Activated CD4-positive, alpha-beta T cell treated with anti-CD3 and anti-CD28 coated beads, Interleukin-2, amount 50 U/mL, for 16 hours (primary cell): ENCODE measurements around the gene SORBS1.

Experiments
- DNase-seq: peaks from one replicate; pipeline ENCODE4 v3.0.0-alpha.2; 2020

Gene SORBS1

DNA sequence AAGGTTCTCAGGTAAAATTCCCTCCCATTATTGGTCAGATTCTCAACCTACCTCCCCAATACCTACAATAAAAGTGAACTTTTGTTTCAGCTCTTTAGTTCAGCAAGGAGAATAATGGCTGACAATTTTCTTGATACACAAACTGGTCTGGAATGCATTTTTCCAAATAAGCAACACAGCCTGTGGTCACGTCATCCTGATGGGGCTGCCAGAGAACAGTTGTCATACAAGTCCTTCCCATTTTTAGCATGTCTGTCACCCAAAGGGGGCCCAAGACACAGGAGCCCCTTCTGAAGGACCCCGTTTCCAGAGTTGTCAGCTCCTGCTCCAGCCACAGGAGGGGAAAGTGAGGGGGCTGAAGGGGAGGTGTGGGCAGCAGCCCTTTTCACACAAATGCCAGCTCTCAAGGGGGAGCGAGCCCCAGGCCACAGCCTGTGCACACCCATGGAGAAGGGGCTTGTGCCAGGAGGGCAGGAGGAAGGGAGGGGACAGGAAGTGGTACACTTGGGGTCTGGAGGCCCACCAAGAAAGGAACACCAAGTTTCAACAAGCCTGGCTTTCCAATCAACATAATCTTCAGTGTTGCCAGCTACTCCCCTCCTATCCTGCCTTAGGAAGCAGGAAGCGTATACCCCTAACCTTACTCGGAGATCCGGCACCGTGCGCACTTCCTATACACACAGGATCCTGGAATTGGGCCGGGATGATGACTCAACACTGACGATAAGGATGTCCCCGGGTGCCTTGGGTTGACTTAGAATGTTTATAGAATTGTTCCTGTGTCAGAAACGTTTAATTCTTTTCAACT lies 227.0 kb downstream of the SORBS1 start:
- DNase-seq, result no peak

DNA sequence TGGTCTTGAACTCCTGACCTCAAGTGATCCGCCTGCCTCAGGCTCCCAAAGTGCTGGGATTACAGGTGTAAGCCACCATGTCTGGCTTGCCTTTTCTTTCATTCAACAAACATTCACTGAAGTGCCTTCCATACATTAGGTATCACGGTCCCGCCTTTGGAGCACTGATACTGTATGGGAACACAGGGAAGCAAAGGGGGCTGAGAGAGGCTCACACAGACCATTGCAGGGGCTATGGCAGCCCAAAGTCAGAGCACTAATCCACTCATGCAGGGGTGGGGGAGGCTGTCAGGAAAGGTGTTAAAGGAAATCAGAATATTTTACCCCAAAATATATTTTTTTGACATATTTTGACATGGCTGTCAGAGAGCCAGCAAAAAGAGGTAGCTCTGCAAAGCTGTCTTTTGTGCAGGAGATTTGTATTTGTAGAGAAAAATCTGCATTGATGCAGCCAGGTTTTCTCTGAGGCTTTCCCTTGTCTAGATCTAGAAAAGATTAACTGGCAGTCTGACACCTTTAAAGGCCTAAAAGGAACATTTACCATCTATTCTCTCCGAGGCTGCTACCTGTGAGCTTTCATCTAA lies 228.4 kb downstream of the SORBS1 start:
- no peak for DNase-seq

DNA sequence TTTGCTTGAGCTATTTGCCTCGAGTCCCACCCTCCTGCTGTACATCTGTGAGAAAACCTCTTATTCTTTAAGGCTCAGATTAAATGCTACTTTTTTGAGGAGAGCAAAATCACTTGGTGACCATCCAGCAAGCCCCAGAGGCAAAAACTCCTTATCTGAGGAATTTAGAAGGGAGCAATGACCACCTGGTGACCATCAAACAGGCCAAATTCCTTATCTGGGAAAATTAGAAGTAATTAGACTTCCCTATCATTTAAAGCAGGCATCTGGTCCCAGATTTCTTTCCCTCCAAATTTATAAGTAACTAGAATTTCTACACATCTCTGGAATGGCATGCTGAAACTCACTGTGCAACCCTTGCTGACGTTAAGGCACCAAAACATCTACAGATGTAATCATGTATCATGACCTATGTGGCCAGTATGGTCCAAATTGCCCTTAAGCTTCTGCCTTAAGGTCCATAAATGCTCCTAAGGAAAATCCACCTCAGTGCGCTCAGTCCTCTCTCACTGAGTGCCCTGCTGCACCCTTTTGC lies 229.5 kb downstream of the SORBS1 start:
- no peak for DNase-seq

DNA sequence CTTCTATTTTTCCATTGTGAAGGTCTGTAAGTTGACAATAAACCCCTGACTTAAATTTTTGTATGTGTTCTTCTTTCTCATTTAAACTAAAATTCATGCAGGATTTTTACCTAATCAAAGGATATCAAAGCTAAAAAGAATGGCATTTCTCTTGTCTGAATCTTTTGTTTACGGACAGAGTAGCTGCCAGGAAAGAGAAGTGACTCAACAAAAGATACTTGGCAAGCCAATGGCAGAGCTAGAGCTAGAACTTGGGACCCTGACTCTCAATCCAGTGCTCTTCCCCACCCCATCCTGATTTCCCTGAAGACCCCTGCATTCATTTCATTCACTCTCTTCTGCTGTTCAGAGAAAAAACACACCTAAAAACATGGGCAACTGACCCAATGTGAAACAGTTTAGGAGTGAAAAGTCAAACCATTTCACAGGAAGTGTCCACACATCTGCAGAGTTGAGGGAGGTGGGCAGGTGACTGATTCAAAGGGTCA lies 230.2 kb downstream of the SORBS1 start:
- no peak for DNase-seq

DNA sequence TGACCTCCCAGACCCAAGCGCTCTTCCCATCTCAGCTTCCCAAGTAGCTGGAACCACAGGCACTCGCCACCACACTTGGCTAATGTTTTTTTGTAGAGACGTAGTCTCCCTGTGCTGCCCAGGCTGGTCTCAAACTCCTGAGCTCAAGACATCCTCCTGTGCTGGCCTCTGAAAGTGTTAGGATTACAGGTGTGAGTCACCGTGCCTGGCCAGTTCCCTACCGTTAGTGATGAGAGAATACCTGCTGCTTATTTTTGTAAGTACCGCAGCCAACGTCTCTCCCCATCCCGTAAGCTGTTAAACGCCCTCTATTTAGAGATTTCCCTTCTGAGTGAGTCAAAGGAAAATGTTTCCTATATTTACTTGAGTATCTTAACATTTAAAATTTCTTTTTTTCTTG lies 231.9 kb downstream of the SORBS1 start:
- DNase-seq, result no peak

DNA sequence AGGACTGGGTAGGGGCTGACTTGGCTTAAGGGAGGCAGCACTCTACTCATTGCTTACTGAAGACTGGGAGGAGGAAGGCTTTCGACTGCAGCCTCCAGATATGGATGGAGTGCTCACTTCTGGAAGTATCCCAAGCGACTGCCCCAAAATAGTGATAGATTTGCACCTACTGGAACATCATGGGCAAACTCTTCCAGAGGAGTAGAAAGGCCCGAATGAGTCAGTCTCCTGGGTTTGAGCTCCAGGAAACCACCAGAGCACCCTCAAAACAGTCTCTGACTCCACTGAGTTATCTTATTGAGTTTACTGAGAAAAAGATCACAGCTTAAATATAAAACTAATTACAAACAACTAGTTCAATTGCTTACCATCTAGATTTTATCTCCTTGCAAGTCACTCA lies 233.2 kb downstream of the SORBS1 start:
- no peak for DNase-seq

DNA sequence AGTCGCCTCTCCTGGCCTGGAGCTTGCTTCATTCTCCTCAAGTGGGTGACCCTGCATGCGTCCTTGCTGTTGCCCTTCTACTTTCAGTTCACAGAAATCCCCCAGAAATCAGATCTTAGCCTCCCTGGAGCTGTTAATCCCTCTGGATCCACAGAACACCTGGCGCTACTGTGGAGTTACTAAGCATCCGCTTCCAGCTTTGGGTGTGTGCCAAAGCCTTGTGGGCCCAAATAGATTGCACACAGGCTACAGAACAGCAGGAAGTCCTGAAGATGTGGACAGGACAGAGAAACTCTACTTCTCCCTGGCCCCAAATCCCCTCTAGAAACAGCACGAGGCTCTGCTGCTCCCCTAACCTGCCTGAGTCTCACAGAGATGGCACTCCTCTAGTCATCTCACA lies 233.8 kb downstream of the SORBS1 start:
- no peak for DNase-seq

DNA sequence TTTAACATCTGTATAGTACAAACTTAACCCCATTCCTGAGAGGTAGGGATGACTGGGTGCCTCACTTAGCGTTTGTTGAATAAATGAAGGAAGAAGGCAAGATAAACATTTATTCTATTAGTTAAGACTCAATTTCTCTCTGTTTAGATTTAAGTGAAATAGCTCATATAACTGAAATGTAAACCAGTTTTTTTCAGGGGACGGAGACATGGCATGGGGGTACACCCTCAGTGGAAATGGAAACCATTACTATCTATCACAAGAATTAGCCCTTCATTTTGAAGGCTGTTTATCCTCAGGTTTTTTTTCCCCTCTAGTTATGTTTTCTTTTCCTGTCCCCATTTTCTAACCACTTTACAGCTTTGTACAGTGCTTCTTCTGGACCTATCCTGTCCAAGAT lies 234.8 kb downstream of the SORBS1 start:
- no peak for DNase-seq

DNA sequence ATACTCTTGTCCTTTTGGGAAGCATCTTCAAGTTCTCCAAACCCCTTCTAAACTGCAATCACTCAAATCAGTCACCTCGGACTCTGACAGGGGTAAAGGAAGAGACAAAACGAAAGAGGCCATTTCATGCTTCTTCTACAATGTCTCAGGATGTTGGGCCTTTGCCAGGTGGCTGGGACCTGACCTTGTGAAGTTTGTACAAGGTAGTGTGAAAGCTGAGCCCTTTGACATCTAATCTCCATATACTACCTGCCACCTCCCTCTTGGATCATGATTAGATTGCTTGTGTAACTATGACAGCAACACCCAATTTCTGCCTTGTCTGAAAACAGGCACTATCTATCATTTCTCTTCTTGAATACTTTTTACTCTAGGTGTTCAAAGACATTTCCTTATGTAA lies 235.3 kb downstream of the SORBS1 start:
- no peak for DNase-seq

DNA sequence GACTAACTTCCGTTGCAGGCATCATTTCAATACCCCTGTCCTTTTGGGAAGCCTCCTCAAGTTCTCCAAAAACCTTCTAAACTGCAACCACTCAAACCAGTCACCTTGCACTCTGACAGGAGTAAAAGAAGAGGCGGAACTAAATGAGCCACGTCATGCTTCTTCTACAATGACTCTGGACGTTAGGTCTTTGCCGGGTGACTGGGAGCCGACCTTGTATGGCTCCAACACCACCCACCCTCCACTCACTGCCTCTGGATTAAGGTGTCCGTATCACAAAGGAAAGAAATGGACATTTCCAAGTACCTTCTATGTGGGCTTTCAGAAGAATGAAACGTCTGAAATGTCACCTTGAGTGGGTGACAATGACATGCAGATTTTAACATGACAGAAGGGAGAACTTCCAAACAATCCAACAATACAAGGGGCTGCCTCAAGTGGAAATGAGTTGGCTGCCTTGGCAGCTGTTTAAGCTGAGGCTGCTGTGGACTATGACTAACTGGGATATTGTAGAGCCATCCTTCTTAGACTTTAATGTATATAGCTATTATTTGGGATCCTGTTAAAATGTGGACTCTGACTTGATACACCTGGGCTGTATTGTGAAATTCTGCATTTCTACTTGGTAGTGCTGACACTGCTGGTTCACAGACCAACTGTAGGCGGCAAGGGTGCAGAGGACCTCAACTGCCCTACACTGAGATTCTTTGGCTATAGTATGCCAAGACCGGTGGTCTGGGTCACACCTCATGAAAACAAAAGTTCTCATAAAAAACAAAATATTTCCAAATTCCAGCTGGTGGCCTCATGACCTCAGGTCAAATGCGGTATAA lies 236.5 kb downstream of the SORBS1 start:
- DNase-seq, result no peak

DNA sequence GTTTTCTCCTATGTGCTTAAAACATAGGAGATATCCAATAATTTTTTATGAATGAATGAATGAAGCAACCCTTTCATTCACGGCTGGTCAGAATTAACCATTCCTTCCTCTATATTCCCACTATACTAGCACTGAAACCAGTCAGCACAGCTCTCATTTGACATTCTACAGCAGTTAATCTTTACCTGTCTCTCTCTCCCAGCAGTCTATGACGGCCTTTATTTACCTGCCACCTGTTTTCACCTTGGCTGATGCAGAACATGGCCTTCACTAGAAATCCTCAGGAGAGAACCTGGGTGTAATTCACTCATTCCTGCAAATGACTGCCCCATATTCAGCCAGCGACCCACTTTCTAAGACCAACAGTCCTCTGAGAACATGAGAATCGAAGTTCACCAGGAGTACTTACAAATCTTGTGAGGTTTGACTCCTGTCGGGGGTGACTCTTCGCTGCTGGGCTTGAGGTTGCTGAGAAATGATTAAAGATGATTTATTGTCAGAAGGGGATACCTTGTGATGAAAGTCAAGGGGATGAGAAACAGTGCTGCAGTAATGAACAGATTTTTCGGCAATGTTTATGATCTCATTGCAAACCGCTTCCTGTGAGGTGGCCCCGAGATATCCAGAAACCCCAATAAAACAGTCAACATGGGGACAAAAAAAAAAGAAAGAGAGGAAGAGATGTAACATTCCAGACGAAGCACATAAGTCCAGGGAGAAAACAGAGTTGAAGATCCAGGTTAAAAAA lies 239.4 kb downstream of the SORBS1 start:
- DNase-seq, result no peak

DNA sequence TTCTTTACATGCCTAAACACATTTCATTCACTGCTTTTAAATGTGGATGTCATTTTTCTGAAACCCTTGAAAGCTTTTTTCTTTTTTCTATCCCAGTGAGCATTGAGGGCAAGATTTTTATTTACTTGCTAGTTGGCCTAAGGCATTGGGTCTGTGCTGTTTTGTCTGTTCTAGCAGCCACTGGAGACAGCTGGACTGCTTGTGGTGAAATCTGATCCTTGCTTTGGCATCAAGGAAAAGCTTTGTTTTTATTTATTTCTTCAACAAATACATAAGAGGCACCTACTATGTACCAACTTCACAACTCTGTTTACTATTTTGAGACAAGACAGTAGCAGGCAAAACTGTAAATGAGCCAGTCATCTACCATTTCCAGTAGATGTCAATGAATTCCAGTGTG lies 241.9 kb downstream of the SORBS1 start:
- DNase-seq, result no peak

DNA sequence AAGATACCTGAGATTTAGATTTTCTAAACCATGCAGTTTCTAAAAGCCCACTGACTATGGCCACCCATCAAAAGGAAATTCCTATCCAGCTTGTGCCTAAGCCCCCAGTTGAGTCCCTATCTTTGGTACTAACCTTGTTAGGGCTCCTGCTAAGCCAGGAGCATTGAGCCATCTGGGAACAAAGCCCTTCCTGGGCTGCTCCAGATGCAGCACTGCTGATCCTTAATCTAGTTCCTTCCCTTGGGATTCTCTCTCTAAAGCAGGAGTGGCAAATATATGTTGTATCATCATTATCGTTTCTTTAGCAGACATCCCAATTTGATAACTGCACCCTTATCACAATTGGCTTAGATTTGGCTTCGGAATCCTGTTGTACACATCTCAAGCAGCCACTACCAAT lies 245.7 kb downstream of the SORBS1 start:
- DNase-seq, result no peak

DNA sequence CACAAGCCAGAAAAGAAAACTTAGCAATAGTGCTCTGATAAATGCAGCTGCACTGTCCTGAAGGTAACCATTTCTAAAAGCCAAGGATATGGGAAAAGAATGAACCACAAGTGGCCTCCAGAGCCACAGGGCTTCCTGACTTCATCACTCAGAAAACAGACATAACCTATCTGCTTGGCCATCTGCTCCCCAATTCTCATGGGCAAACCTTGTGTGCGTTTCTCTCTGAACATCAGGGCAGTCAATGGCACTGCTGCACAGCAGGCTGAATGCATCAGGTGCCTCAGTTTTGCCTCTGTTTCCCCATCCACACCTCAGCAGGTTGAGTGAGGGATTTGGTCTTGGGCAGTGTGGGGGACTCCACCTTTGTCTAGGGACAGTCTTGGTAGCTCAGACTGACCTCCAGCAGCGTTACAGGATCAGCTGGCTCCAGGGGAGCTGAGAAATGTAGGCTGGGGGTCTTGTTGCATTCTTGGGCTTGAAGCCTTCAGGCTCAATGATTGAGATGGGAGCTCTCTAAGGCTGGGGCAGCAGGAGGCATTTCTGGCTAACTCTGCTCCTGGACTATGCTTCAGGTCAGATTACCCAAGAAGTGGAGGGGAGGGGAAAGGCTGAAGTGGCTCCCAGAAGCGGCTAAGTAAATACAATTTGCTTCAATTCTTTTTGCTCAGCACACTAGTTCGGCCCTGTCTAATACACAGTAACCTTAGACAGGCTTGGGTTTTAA lies 246.8 kb downstream of the SORBS1 start:
- DNase-seq, result no peak

DNA sequence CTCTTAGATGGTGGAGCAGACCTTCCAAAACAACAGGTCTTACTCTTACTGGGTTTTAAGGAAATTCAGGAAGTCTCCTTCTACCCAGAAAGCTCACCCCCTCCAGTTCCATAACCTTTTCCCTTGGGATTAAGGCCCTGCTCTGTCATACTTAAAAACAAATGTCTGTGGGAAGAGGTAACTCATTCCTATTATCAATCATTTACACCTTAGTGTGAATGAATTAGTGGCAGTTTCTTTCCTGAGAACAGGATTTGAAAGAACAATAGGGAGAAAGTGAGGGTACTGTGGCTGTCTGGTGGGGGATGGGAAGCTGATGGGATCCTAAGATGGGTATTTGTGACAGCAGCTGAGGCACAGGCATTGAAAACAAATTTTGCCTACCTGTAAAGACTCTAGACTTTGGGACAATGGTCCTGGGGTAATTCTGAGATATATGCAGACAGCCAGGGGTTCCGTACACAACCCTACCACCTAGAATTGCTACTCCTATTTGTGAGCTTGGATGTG lies 248.1 kb downstream of the SORBS1 start:
- no peak for DNase-seq

DNA sequence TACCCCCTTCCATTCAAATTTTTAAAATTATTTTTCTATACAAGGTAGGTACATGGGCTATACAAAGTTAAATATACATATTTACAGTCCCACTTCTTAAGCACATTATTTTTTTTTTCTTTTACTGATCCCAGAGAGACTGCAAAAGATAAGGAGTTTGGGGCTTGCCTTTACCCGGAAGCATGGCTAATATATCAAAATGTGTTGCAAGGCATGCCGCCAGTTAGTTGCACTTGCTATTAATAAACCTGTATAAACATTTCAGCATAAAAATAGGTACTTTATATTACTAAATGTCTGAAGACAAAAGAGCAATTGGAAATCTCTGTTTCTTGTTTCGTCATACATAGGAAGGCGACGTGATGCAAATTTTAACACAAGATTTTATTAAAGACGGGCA lies 248.9 kb downstream of the SORBS1 start:
- no peak for DNase-seq

DNA sequence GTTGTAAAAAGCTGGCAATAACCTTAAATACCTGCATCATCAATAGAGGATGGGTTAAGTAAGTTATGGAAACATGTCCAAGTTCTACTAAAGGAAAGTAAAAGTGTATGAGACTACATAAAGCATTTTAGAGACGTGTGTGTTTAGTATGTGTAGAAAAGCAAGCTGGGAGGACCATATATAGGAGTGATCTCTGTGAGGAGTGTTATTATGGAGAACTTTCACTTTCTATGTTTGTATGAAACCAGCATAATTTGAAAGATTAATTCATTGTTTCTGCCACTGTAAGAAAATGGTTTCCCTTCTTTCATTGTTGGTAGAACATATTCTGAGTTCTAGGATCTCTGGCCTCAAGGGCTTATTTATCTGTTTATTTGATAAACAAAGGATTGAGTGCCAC lies 251.2 kb downstream of the SORBS1 start:
- no peak for DNase-seq

DNA sequence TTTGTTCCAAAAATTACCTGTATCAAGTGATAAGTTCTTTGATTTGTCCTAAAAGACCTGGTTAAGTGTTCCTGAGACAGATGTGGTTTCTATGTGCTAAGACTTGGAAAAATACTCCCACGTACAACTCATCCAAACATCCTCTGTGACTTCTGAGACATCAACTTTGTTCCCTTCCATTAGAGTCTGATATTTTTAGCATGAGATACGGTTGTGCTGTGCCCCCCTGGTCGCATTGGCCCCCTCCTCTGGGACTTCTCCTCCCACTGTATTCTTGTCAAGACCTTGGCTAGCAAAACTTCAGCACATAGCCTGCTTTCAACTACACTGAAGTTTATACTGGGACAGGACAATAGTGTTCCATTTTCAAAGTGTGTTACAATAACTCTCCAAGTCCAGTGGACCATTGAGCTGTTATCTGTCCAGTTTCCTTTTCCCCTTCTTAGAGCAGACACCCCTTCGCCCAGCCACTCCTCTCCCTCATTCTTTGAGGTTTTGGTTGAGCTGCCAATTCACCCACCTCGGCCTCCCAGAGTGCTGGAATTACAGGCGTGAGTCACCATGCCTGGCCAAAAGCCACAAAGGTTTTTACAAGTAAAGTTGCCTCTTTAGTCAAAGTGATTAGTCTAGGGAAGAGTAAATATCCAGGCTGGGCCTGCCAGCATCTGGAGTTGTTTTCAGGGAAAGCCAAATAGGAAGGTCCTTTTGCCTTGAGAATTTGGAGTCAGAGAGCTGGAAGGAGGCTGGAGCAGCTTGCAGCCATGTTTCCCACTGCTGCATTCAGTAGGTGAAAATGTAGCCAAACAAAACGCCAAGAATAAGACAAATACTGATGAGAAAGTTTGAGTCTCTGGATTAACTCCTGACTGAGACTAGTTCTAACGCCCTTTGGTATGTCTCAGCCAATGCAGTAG lies 252.5 kb downstream of the SORBS1 start:
- peak; percentile 18 for DNase-seq

DNA sequence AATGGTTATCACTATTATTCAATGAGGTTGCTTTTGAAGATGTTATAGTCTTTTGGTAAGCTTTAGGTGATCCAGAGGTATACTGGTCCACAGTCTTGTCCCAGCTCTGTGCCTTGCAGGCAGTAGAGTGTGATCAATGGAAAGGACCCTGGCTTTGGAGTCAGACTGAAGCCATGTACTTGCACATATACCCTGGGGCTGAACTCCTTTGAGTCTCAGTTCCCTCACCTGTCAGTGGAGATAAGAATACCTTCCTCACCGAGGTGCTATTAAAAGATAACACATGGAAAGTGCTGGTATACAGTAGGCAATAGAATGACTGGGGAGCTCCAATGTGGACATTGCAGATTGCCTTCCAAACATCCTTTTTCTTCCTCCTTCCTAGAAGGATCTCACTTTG lies 254.3 kb downstream of the SORBS1 start:
- no peak for DNase-seq

DNA sequence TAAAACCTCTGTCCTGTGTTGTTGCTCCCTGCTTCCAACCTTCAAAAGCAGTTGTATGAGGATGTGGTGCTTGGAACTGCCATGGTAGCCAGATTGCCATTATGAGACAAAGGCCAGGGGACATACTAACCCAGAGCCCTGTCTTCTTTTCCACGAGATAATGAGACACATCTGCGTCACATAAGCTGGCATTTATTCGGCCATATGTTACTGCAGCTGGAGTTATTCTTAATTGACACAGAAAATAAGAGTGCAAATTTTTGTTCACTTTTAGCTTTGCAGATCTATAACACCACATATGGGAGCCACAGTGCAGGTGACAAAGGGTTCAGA lies 254.9 kb downstream of the SORBS1 start:
- no peak for DNase-seq
